GM19328 (cell line): ENCODE data around the gene FAM50B.

ENCODE experiments used
- ATAC-seq: cut with Tn5 transposase; IDR thresholded peaks from one replicate; pipeline ENCODE4 v1.9.1; 2021; ENCODE audit warnings: mild to moderate bottlenecking, moderate library complexity; ENCODE audit not compliant: unreplicated experiment

Gene FAM50B

DNA sequence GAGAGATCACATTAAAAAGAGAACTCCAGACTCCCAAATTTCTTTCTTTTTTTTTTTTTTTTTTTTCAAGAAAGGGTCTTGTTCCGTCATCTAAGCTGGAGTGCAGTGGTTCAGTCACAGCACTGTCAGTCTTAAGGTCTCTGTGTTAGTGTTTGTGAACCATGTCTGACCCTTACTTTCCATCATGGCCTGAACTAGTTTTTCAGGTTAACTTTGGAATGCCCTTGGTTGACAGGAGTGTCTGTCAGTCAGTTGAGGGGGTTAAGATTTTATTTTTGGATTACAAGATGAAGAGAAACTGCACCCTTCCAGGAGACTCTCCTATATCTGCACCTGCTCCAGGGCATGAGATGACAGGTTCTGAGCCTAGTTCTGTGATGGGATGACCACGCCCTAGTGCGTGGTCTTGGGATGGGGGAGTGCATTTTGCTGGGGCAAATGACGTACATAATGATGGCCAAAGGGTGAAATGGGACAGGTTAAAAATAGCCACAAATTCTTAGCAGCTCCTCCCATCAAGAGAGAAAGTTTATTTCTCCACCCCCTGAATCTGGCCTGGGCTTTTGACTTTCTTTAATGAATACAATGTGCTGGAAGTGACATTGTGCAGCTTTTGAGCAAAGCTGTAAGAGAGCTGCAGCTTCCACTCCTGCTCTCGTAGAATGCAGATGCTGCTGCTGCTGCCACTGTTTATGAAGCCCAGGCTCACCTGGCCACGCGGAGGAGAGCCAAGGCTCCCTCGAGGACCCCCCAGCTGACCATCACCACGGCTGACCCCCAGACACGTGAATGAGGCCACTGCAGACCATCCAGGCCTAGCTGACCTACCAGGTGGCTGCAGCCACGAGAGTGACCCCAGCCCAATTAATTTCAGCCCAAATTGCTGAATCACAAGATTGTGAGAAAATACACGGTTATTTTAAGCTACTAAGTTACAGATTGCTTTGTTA is 29.7 kb upstream of the FAM50B start:
- no peak for ATAC-seq

DNA sequence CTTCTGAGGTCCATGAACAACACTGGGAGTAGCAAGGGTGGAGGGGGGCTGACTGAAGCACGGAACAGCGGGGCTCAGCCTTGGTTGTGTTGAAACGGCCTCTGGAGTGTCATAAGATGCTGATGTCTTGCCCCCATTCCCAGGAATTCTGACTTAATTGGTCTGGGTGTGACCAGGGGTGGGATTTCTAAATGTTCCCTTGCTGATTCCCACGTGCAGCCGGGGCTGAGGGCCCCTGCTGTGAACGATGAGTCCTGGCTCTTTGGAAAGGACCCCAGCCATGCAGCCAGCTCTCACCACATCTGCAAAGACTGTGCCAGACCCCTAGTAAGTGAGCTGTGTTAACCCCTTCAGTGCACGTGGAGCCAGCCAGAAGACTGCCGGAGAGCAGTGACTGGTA is 28.6 kb upstream of the FAM50B start:
- ATAC-seq = no peak

DNA sequence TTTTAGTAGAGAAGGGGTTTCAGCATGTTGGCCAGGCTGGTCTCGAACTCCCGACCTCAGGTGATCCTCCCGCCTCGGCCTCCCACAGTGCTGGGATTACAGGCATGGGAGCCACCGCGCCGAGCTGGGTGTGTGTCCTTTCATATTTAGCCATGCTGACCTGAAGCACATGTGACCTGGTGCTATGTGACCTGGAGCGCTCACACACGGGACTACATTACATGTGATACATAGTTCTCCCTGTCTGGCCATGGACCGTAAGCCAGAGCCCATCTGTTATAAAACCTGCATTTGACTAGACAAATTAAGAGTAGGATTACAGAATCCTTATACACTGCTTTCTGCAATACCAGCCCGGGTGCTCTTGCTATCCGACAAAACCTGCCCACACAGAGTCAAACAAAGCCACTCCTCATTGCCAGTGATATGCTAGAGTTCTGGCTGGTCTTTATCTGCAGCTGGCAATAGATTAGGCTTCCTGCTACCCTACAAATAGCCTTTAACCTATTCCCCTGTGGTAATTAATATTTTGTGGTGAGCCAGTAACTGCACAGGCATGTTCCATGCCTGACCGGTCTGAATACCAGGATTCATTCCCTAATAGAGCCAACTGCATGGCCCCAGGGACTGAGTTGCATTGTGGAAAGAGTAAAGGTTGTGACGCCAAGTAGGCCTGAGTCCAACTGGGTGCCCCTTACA is 26.3 kb upstream of the FAM50B start:
- ATAC-seq = no peak

DNA sequence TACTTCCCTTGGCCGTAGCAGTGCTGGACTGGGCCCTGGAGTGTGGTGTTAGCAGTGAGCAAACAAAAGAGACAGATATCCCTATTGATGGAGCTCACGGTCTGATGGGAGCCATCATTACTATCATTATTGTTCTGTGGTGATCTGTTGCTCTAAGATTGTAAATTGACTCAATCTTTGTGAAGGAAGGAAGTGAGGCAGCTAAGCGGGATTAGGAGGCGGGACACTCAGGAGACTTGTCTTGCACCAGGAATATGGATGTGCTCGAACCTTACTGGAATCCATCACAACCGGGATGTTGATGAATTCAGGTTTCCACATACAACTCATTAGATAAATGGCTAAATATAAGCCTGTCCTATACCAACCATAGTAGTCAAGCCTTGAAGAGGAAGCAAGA is 25.5 kb upstream of the FAM50B start:
- no peak for ATAC-seq

DNA sequence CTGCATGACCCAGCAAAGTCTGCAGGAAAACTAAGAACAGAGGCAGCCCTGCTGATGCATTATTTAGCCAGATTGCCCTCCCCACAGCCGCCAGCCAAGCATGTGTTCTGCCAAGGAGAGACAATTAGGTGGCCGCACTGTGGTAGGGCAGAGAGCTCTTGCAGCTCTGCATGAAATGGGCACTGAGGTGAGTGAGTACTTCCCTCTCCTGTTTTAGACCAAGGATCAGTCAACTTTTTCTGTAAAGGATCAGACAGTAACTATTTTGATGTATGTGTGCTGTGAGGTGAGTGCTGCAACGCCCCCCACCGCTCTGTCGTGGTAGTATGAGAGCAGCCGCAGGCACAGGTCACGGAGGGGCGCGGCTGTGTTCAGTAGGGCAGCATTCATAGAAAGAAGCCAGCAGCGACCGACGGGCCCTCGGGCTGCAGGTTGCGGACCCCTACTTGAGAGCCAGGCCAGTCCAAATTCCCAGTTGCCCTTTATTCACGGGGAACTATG is 23.8 kb upstream of the FAM50B start:
- ATAC-seq = no peak

DNA sequence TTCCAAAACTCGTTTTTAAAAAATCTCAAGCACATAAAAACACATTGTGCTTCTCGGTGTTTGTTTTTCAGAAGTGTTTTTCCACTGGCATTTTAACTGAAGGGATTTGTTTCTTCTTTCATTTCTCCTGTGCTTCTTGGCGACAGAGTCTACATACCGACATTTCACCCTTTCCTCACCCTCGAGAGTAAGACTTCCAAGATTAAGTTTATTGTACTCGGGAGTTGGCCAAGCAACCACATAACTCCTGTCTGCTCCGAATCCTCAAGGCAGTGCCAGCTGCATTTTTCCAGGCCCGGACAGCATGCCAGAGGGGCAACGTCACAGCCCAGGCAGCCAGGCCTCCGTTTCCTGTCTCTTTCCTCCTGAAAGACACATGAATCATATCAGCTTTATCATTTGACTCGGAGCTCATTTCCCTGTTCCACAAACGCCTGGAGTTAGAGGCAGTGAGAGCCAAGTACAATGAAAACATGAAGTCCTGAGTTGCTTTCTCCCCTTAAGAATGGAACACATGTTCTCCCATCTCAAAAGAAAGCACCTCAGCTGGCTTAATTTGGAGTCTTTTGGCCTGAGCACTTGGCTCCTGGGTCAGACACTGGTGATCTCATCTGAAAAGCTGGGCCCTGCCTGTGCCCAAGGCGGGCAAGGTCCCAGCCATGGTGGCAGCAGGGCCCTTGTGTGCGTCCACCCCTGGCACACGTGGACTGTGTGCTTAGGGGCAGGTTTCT is 23.2 kb upstream of the FAM50B start:
- ATAC-seq = no peak

DNA sequence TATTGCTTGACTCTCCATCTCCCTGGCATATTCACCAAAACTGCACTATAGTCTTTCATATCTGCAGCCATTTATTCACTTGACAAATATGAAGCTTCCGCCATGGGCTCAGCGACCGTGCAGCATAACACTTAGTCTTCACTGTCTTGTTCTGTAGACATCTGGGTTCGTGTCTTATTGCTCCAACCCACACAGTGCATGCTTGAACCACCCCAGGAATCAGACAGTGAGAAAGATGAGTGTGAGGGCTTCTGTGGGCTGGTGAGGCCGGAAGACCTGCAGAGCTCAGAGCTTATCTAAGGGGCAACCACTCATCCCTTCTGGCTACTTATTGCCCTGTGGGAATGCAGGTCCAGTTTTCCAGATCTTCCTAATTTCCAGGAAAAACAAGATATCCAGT is 19.9 kb upstream of the FAM50B start:
- ATAC-seq = no peak

DNA sequence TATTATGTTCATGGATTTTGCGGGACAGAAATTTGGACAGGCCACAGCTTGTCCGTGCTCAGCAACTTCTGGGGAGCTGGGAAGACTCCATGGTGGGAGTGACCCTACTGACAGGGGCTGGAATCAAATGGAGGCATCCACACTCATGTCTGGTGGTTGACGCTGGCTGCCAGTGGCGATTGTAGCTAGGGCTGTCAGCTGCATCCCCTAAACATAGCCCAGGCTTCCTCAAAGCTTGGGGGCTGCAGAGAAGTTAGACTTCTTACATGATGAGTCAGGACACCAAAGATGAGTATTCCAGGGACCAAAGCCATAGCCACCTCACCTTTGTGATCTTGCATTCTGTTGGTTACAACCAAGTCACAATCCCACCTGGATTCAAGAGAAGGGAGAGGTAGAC is 18.4 kb upstream of the FAM50B start:
- ATAC-seq = no peak

DNA sequence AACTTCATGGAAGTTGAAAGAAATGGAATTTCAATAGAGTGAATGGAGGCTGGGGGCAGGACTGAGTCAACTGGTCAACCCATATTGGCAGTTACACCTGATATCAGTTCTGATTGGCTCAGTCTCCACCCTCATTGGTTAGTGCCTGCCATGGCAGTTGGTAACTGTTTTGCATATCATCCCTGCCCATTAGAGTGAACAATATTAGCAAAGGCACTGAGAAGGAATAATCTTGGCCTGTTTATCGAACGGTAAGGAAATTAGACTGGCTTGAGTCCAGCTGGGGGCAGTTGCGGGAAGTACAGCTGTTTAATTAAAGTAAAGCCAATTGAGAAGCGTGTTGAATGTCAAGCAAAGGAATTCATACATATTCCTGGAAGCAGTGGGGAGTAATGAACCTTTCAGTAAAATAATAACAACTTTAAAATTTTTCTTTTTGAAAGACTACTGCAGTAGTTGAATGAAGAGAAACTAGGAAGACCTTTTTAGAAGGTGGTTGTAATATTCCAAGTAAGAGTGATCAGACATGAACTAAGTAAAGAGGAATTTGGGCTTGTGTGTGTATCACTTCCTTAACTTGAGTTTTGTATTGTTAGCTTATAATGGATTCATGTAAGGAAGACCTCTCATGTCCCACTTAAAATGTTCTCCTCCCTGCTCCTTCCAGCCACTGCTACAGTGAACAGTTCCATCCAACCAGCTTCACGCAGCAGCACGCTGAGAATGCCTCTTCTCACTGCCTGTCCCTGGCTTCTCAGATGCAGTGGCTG is 17.2 kb upstream of the FAM50B start:
- ATAC-seq = no peak

DNA sequence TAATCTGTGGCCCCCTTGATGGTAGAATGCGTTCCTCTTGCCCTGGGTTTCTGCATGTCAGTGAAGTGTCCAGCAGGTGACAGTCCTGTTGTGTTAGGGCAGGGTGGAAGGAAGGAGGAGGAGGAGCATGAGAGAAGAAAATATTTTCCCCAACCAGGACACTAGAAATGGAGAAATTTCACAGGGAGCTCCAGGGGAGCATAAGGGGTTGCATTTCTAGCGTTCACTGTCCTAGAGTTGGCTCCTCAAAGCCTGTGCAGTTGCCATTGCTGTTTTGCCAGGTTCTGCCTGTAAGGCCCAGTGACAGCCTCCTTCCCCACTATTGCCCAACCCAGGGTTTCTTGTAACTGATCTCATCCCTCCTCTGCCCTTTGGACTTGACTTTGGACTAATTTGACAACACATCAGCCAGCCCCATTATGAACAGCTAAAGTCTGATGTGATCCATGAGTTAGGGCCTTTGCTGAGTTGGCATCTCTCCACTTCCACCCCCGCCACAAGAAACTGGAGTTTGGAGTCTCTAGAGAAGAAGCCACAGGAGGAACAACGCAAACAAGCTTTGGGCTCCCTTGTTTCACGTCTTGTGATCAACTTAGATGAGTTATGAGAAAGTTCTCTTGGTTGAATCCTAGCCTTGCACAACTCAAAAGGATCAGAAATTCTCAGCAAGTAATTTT is 14.0 kb upstream of the FAM50B start:
- no peak for ATAC-seq

DNA sequence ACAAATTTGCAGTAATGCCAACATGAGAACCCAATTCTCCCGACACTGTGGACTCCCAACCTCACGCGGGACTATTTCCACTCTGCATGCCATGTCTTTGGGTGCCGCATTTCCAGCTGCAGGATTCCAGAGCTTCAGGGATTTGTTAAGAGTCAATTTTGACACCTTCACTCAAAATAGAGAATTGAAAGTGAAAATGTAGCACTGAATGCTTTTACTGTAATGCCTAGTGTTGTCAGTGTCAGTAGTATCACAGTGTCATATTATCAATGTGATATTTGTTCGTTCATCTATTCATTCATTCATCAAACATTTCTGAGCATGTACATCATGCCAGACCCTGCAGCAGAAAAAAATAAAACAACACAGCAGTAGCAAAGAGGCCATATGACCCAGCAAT is 13.4 kb upstream of the FAM50B start:
- no peak for ATAC-seq

DNA sequence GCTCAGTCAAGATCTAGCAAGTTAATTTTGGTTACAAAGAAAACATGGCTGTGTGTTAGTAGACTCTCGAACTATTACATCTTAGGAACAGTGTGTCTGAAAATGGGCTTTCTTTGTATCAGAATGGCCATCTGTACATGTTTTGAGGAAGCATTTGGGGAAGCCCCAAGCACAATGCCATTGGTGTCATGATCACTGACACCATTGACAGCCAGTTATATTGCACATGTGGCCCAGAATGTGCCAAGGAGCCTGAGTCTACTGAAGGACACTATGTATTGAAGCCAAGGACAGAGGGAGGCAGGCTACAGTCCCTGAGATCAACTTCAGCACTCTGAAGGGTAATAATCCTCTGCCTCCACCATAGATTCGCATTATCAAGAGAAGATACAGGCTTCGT is 12.6 kb upstream of the FAM50B start:
- ATAC-seq = no peak

DNA sequence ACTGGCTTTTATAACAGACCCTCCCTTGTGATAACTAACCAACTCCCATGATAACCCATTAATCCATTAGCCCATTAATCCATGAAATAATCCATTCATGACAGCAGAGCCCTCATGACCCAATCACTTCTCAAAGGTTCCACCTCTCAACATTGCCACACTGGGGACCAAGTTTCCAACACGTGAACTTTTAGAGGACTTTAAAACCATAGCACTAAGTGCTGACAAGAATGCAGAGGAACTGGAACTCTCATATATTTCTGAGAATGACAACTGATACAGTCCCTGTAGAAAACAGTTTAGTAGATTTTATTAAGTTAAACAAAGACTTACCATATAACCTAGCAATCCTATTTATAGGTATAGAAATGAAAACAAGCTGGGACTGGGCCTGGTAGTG is 11.4 kb upstream of the FAM50B start:
- no peak for ATAC-seq

DNA sequence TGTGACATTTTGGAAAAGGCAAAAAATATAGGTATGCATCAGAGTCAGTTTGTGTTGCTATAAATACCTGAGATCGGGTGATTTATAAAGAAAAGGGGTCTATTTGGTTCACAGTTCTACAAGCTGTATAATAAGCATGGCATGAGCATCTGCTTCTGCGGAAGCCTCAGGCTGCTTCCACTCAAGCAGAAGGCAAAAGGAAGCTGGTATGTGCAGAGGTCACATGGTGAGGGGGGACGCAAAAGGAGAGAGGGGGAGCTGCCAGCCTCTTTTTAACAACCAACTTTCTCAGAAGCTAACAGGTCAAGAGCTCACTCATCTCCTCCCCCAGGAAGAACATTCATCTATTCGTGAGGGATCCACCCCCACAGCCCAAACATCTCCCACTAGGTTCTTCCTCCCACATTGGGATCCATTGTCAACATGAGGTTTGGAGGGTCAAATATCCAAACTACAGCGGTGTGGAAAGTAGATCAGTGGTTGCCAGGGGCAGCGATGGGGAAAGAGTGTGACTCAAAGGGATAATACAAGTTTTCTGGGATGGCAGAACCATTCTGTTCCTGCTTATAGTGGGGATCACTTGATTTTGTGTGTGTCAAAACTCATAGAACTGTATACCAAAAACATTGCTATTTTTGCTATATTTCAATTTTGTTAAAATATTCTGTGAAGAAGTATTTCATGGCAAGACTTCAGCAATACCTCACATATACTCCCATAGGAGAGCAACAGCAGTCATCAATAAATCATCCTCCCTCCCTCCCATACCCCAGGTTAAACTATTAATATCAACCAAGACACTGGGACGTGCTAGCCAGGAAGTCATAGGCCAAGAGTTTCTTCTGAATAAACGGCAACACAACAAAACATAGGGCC is 9.9 kb upstream of the FAM50B start:
- ATAC-seq = no peak

DNA sequence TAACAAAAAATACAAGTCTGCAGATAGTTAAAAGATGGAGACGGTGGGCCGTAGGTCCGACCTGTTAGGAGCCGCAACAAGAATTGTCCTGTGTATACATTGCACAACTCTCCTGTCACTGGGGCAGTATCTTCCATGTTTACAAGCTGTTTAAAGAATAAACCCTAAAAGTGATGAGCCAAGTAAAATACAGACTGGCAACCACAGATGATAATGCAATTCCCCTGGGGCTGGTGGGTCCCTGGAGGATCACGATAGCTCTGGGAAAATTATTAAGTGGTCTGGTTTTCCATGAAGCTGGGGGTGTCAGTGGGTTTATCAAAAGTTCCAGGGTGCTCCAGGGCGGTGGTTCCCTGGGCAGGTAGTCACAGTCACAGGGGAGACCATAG is 8.1 kb upstream of the FAM50B start:
- ATAC-seq = no peak

DNA sequence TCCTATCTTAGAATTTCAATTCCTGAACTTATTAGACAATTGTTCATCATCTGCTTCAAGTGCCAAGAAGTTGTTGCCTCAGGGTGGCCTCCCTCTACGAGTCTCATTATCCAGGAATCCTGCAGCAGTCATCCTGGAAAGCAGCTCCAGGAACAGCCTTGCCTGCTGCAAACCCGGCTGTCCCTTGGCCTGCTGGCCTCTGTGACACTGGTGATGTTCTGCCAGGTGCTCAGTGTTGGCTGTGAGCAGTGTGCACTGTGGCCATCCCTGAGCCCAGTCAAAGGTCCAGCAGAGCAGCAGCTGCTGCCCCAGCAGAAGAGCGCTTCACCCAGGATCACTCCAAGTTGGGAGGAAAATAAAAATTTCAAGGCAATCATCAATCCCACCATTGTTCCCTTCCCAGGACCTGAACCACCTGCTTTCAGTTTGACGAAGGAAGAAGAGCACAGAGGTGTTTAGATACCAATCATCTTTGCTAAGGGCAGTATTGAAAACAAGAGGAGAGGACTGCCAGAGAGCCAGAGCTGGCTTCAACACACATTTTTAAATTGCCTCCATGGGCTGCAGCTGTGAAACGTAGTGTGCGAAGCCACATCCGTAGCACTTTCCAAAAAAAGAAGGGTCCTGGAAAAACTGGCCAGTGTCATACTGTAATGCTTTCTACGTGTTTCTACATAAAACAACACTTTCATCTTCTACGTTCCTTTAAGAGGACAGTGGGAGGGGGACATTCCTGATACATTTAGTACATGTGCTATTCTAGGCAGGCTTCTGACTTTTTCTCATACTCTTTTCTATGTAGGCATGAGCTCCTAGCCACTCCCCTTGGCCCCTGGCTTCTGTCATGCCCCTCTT is 7.2 kb upstream of the FAM50B start:
- ATAC-seq = no peak

DNA sequence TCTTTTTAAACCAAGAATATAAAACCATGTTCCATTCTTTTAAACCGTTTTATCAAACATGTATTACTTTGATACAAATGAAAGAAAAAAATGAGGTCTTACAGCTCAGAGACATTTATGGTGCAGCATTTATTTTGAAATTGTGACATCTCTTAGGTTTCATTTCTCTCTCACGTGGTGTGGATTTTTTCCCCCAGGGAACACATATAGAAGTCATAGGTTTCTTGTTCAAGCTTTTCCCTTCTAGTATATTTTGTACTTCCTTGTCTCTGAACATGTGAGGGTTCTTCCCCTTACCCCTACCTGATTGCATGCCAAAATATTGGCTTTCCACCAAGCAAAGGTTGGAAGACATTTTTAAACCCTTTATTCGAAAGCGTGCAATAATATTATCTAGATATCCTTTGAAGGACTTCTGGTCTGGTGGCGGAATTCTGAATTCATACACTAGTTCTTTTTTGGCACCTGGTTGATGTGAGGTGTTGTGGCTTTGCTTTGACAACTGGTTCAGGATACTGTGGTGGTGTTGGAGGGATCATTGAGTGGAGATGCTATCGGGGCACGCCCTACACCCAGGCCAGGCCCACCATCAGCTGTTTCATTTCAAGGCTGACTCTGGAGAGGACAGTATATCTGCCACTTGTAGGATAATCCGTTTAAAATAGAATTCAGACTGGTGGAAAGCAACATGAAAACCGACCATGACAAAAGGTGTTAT is 5.6 kb upstream of the FAM50B start:
- ATAC-seq = no peak

DNA sequence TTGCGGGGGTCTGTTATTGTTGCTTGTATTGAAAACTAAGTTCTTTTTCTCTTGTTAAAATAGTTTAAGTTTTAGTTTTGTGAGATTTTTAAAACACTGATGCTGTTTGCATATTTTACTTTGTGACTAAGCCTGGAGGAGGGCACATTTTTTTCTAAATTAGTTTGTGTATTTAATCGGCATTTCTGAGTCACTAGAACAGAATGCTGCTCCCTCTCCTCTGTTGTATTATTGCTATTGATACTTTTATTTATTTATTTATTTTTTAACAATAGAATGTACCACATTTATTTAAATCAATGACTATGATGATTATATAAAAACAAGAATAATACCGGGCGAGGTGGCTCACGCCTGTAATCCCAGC is 5.1 kb upstream of the FAM50B start:
- ATAC-seq = no peak
